ENCODE results near the gene FRMD4A. TPM values are rescaled to one million over a fixed set of nuclear protein-coding genes. Genes with fewer than 3 reads are reported as not detected.

FRMD4A gene
- total RNA-seq, 1 experiment from 2014 or later, result 0.23 TPM

GRCh38 chr10:13617116-13617515 is 713.6 kb downstream of the FRMD4A start:
- no peaks in the 10 kb centered on the region for H3K9me3 Mint-ChIP-seq (ENCODE audit: unreplicated experiment)
- H3K4me3 Mint-ChIP-seq (ENCODE audit: unreplicated experiment), result no peak overlapping the region
- no peak for DNase-seq (ENCODE audit: unreplicated experiment)
- no peak overlapping the region for H3K27ac Mint-ChIP-seq (ENCODE audit: low read depth, unreplicated experiment)
- POLR2A ChIA-PET, result interaction anchor here (0.7 to 1.3 kb wide), 3 partner anchors 9 to 16 kb away, joined by 3 read pairs; no protein-coding TSS in a partner anchor
- no peak for TF ChIP-seq CTCF (IDR thresholded peaks at IDR 0.05; ENCODE audit: unreplicated experiment)
- CTCF ChIA-PET, result interaction anchor here (0.6 to 1.5 kb wide), 3 partner anchors 43 to 177 kb away, joined by 3 to 4 read pairs (median 4); no protein-coding TSS in a partner anchor
- BruUV-seq (replicated peaks), result no TSS peak
- H3K36me3 Mint-ChIP-seq (ENCODE audit: insufficient read depth, unreplicated experiment), result peaks cover 76% of the 10 kb centered on the region
- peaks cover 22% of the 10 kb centered on the region for H3K4me1 Mint-ChIP-seq (ENCODE audit: insufficient read depth, unreplicated experiment)
- H3K27me3 Mint-ChIP-seq (ENCODE audit: insufficient read depth, unreplicated experiment), result no peaks in the 10 kb centered on the region
- intact Hi-C loops (cut with micrococcal nuclease), result no loop called here

DNA sequence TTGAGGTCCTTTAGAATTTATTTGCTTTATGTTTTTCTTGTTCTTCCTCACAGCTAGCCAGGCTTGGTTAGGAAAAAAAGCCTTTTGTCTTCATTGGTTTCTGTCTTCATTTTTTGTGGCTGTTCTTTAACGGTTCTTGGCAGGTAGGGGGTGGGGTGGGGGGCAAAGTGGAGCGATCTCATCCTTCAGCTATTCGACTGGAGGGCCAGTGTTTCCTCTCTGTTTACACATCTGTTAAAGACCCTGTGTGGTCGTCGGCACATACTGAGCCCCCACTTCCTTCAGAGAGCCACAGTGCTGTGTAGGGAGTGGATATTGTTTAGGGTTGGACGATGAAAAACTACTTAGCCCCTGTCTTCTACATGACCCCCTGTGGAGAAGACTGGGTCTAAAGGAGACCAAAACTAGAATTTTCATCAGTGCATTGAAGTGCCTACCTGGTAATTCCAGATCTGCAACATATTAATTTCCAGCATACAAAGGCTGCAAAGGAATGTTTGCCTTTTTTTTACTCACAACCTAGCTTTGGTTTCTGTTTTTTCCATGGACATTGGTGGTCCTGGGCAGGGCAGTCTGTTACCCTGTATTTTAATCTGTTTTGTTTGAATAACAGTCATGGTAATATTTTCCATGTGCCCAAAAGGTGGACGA is 714.9 kb downstream of the FRMD4A start:
- TF ChIP-seq CTCF (IDR thresholded peaks at IDR 0.05; ENCODE audit: unreplicated experiment), result no peak
- H3K4me1 Mint-ChIP-seq (ENCODE audit: insufficient read depth, unreplicated experiment), result peaks cover 22% of the 10 kb centered on the region
- DNase-seq (ENCODE audit: unreplicated experiment), result no peak
- intact Hi-C loops (cut with micrococcal nuclease), result no loop called here
- peak overlapping the region; percentile 19 for H3K27ac Mint-ChIP-seq (ENCODE audit: low read depth, unreplicated experiment)
- H3K36me3 Mint-ChIP-seq (ENCODE audit: insufficient read depth, unreplicated experiment), result peaks cover 75% of the 10 kb centered on the region
- ChIA-PET POLR2A (no interaction called here), CTCF (interaction anchor here (0.7 to 1.3 kb wide), 8 partner anchors 10 to 168 kb away, joined by 3 to 6 read pairs (median 3); no protein-coding TSS in a partner anchor)
- no peak overlapping the region for H3K4me3 Mint-ChIP-seq (ENCODE audit: unreplicated experiment)
- H3K27me3 Mint-ChIP-seq (ENCODE audit: insufficient read depth, unreplicated experiment), result no peaks in the 10 kb centered on the region
- BruUV-seq (replicated peaks), result no TSS peak
- no peaks in the 10 kb centered on the region for H3K9me3 Mint-ChIP-seq (ENCODE audit: unreplicated experiment)

GRCh38 chr10:13614530-13615332 is 716.0 kb downstream of the FRMD4A start:
- Mint-ChIP-seq H3K27ac (ENCODE audit: low read depth, unreplicated experiment) (peak overlapping the region; percentile 35), H3K4me1 (ENCODE audit: insufficient read depth, unreplicated experiment) (peaks cover 22% of the 10 kb centered on the region), H3K36me3 (ENCODE audit: insufficient read depth, unreplicated experiment) (peaks cover 78% of the 10 kb centered on the region), H3K4me3 (ENCODE audit: unreplicated experiment) (peak overlapping the region; percentile 24), H3K27me3 (ENCODE audit: insufficient read depth, unreplicated experiment) (no peaks in the 10 kb centered on the region), H3K9me3 (ENCODE audit: unreplicated experiment) (no peaks in the 10 kb centered on the region)
- ChIA-PET CTCF (interaction anchor here (0.7 to 2.3 kb wide), 14 partner anchors 9 to 174 kb away, joined by 3 to 6 read pairs (median 3); no protein-coding TSS in a partner anchor), POLR2A (no interaction called here)
- intact Hi-C loops (cut with micrococcal nuclease), result no loop called here
- no peak for TF ChIP-seq CTCF (IDR thresholded peaks at IDR 0.05; ENCODE audit: unreplicated experiment)
- no TSS peak for BruUV-seq (replicated peaks)
- DNase-seq (ENCODE audit: unreplicated experiment), result peak; percentile 53

DNA sequence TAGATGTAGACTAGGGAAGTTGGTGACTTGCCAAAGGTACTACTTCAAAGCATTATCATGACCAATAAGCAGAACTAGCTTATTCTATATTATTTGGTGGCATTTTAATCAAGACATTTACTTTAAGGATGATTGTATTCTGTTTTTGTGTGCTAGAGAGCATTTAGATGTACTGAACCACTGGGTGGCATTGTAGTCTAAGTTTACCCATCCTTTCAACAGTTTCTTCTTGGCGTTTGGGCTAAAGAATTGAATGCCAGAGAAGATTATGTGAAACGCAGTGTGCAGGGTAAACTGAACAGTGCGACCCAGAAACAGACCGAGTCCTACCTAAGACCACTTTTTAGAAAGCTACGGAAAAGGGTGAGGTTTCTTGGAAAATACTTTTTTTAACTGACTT is 717.2 kb downstream of the FRMD4A start:
- Mint-ChIP-seq H3K4me3 (ENCODE audit: unreplicated experiment) (no peak overlapping the region), H3K27ac (ENCODE audit: low read depth, unreplicated experiment) (no peak overlapping the region), H3K9me3 (ENCODE audit: unreplicated experiment) (no peaks in the 10 kb centered on the region), H3K4me1 (ENCODE audit: insufficient read depth, unreplicated experiment) (peaks cover 22% of the 10 kb centered on the region), H3K27me3 (ENCODE audit: insufficient read depth, unreplicated experiment) (no peaks in the 10 kb centered on the region), H3K36me3 (ENCODE audit: insufficient read depth, unreplicated experiment) (peaks cover 73% of the 10 kb centered on the region)
- TF ChIP-seq CTCF (IDR thresholded peaks at IDR 0.05; ENCODE audit: unreplicated experiment), result peak; percentile 17
- ChIA-PET POLR2A (interaction anchor here (1.2 kb wide), 1 partner anchor 170 kb away, joined by 3 read pairs; no protein-coding TSS in a partner anchor), CTCF (interaction anchor here (0.5 to 2.3 kb wide), 25 partner anchors 8 to 1406 kb away, joined by 3 to 9 read pairs (median 3); no protein-coding TSS in a partner anchor)
- DNase-seq (ENCODE audit: unreplicated experiment), result peak; percentile 8
- intact Hi-C loops (cut with micrococcal nuclease), result loop anchor here (1.0 kb wide), 2 partner anchors 47 to 165 kb away; no protein-coding TSS in a partner anchor
- BruUV-seq (replicated peaks), result no TSS peak

Measured in MCF 10A (cell line).